ENCODE measurements around the gene BRD9.

Gene BRD9

DNA sequence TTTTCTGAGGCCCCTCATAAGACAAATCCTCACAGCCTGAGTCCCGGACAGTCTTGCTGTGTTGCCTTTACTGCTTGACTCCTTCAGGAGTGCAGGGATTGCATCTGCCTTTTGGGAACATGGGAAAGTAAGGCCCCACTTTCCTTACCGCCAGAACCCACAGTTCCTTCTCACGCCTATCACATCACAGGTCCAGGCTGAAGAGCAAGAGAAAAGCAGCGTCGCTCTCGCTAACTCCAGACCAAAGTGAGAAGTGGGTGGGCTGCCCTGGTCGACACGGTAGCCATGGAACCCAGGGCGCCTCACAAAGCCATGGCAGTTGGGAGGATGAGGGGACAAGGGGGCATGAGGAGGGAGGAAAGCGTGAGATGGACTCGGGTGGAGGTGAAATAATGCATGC, 33.9 kb downstream of the BRD9 start:
- Histone ChIP-seq H3K4me3 (IDR thresholded peaks at IDR 0.05; ENCODE audit: insufficient read depth, low read depth, low read length) (no peak overlapping the region), H4K20me1 (ENCODE audit: insufficient read depth) (no peaks in the 10 kb centered on the region), H3K9ac (no peak overlapping the region), H3K79me2 (ENCODE audit: insufficient read depth, low read depth) (no peaks in the 10 kb centered on the region), H3K36me3 (ENCODE audit: insufficient read depth) (no peaks in the 10 kb centered on the region), H3K4me2 (no peak overlapping the region), H3K27me3 (ENCODE audit: insufficient read depth, low read depth) (no peaks in the 10 kb centered on the region), H3K4me1 (ENCODE audit: low read depth, poor library complexity, severe bottlenecking) (no peaks in the 10 kb centered on the region), H3K27ac (no peak overlapping the region), H2AFZ (ENCODE audit: low read depth) (no peak overlapping the region)
- TF ChIP-seq, protein P1, sequence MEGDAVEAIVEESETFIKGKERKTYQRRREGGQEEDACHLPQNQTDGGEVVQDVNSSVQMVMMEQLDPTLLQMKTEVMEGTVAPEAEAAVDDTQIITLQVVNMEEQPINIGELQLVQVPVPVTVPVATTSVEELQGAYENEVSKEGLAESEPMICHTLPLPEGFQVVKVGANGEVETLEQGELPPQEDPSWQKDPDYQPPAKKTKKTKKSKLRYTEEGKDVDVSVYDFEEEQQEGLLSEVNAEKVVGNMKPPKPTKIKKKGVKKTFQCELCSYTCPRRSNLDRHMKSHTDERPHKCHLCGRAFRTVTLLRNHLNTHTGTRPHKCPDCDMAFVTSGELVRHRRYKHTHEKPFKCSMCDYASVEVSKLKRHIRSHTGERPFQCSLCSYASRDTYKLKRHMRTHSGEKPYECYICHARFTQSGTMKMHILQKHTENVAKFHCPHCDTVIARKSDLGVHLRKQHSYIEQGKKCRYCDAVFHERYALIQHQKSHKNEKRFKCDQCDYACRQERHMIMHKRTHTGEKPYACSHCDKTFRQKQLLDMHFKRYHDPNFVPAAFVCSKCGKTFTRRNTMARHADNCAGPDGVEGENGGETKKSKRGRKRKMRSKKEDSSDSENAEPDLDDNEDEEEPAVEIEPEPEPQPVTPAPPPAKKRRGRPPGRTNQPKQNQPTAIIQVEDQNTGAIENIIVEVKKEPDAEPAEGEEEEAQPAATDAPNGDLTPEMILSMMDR (conservative IDR thresholded peaks at IDR 0.05; ENCODE audit: low read depth, low read length): no peak

DNA sequence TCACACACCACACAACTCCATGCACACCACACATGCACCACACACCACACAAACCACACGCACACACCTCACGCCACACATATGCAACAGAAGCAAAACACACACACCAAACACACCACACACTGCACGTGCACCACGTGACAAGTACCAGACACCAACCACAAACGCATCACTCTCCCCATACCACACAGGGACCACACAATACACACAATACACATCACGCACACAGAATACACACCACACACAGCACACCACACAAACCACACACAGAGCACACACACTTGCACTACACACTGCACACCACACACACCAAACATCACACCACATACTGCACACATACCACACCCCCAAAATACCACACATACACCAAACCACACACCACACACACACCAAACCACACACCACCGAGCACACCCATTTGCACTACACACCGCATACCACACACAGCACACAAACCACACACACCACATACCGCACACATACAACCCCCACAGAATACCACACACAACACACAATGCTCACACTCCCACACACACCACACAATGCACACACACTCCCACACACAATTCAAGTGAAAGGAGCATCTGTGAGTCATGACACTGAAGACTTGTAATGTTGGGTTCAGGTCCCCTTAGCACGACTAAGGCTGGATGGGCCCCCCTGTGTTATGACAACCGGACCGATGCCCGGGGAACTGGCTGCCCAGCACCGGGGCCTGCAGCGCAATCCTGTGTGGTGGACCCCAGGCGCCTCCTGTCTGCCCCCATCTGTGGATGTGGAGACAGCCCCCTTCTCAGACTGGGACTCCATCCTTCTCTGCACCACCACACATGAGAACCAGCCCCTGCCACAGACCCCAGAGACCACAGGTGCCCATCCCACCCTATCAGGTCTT, 35.8 kb downstream of the BRD9 start:
- Histone ChIP-seq H2AFZ (ENCODE audit: low read depth) (no peak overlapping the region), H3K27ac (no peak overlapping the region), H3K4me3 (IDR thresholded peaks at IDR 0.05; ENCODE audit: insufficient read depth, low read depth, low read length) (no peak overlapping the region), H3K4me1 (ENCODE audit: low read depth, poor library complexity, severe bottlenecking) (no peaks in the 10 kb centered on the region), H3K27me3 (ENCODE audit: insufficient read depth, low read depth) (peaks cover 8% of the 10 kb centered on the region; the same call in 1 of the 2 replicates), H3K9ac (no peak overlapping the region), H3K4me2 (no peak overlapping the region), H3K36me3 (ENCODE audit: insufficient read depth) (no peaks in the 10 kb centered on the region), H3K79me2 (ENCODE audit: insufficient read depth, low read depth) (no peaks in the 10 kb centered on the region), H4K20me1 (ENCODE audit: insufficient read depth) (no peaks in the 10 kb centered on the region)
- TF ChIP-seq, protein P1 (conservative IDR thresholded peaks at IDR 0.05; ENCODE audit: low read depth, low read length): no peak

DNA sequence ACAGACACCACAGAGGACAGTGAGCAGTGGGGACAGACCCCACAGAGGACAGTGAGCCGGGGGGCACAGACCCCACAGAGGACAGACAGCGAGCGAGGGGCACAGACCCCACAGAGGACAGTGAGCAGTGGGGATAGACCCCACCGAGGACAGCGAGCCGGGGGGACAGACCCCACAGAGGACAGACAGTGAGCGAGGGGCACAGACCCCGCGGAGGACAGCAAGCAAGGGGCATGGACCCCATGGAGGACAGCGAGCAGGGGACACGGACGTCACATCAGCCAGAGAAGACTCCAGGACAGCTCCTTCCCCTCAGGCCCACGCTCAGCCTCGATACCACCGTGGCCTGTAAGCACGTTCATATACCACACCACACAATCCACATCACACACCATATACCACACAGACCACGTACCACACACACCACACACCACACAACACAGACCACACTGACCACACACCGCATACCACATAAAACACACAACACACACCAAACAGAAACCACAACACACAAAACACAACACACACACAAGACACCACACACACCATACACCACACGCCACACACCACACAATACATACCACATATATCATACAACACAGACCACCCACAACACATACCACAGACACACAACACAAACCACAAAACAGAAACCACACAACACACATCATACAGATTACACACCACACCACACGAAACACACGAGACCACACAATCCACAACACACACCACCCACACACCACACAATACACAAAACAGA, 36.6 kb downstream of the BRD9 start:
- Histone ChIP-seq H3K36me3 (ENCODE audit: insufficient read depth) (no peaks in the 10 kb centered on the region), H3K27ac (no peak overlapping the region), H3K4me2 (no peak overlapping the region), H3K9ac (no peak overlapping the region), H3K4me1 (ENCODE audit: low read depth, poor library complexity, severe bottlenecking) (no peaks in the 10 kb centered on the region), H3K4me3 (IDR thresholded peaks at IDR 0.05; ENCODE audit: insufficient read depth, low read depth, low read length) (no peak overlapping the region), H2AFZ (ENCODE audit: low read depth) (no peak overlapping the region), H4K20me1 (ENCODE audit: insufficient read depth) (no peaks in the 10 kb centered on the region), H3K79me2 (ENCODE audit: insufficient read depth, low read depth) (no peaks in the 10 kb centered on the region), H3K27me3 (ENCODE audit: insufficient read depth, low read depth) (peaks cover 14% of the 10 kb centered on the region)
- TF ChIP-seq, protein P1 (conservative IDR thresholded peaks at IDR 0.05; ENCODE audit: low read depth, low read length): no peak

DNA sequence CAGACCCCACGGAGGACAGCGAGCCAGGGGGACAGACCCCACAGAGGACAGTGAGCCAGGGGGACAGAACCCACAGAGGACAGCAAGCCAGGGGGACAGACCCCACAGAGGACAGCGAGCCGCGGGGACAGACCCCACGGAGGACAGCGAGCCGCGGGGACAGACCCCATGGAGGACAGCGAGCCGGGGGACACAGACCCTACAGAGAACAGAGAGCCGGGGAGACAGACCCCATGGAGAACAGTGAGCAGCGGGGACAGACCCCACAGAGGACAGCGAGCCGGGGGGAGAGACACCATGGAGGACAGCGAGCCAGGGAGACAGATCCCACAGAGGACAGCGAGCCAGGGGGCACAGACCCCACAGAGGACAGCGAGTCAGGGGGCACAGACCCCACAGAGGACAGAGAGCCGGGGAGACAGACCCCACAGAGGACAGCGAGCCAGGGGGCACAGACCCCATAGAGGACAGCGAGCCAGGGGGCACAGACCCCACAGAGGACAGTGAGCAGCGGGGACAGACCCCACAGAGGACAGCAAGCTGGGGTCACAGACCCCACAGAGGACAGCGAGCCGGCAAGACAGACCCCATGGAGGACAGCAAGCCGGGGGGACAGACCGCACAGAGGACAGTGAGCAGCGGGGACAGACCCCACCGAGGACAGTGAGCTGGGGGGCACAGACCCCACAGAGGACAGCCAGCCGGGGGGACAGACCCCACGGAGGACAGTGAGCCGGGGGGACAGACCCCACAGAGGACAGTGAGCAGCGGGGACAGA, 37.4 kb downstream of the BRD9 start:
- no peak overlapping the region for H3K27ac ChIP-seq
- H3K9ac ChIP-seq: no peak overlapping the region
- no peaks in the 10 kb centered on the region for H3K4me1 ChIP-seq (ENCODE audit: low read depth, poor library complexity, severe bottlenecking)
- H3K36me3 ChIP-seq (ENCODE audit: insufficient read depth): no peaks in the 10 kb centered on the region
- no peak overlapping the region for H2AFZ ChIP-seq (ENCODE audit: low read depth)
- H4K20me1 ChIP-seq (ENCODE audit: insufficient read depth): no peaks in the 10 kb centered on the region
- TF ChIP-seq, protein P1 (conservative IDR thresholded peaks at IDR 0.05; ENCODE audit: low read depth, low read length): no peak
- H3K79me2 ChIP-seq (ENCODE audit: insufficient read depth, low read depth): no peaks in the 10 kb centered on the region
- H3K27me3 ChIP-seq (ENCODE audit: insufficient read depth, low read depth): peaks cover 17% of the 10 kb centered on the region
- no peak overlapping the region for H3K4me3 ChIP-seq (IDR thresholded peaks at IDR 0.05; ENCODE audit: insufficient read depth, low read depth, low read length)
- H3K4me2 ChIP-seq: no peak overlapping the region

Data from KMS-11 (cell line).